GM18505 (cell line): Measurements from ENCODE around the gene BLTP1.
"Not testable (repeated sequence)": the region's sequence is repeated elsewhere in the genome, so short reads cannot be mapped to it uniquely, and the experiment has no call there.

ENCODE experiments used
- ATAC-seq: cut with Tn5 transposase; IDR thresholded peaks from one replicate; pipeline ENCODE4 v1.9.1; 2021; ENCODE audit not compliant: unreplicated experiment
- POLR2A ChIP-seq: IDR thresholded peaks from 4 replicates; pipeline ENCODE4 v1.6.1; 2011; ENCODE audit warnings: borderline replicate concordance; ENCODE audit not compliant: insufficient read depth, insufficient read length; ENCODE audit errors: extremely low read depth

The BLTP1 gene

GRCh38 chr4:122151982-122152710 is at the start of gene BLTP1:
TSS of gene BLTP1 (plus strand) at chr4:122152331. CDS start at chr4:122170648, 18,317 bp downstream.
- ATAC-seq: peak; percentile 98
- TF ChIP-seq POLR2A: peak; percentile 83

- no peak for ATAC-seq
- TF ChIP-seq POLR2A: no peak
Measured at GRCh38 chr4:122104184-122104583, 47.9 kb upstream of the BLTP1 start.

- TF ChIP-seq POLR2A: no peak
Measured at GRCh38 chr4:122107680-122108079, 44.5 kb upstream of the BLTP1 start.

GRCh38 chr4:122110304-122110703 is 41.8 kb upstream of the BLTP1 start:
- not testable (repeated sequence) for ATAC-seq

More at GRCh38 chr4:122107680-122108079, 44.5 kb upstream of the BLTP1 start:
- no peak for ATAC-seq

- ATAC-seq: no peak
- no peak for TF ChIP-seq POLR2A
Measured at GRCh38 chr4:122117743-122118142, 34.4 kb upstream of the BLTP1 start.

- no peak for TF ChIP-seq POLR2A
- ATAC-seq: no peak
Measured at GRCh38 chr4:122118243-122118642, 33.9 kb upstream of the BLTP1 start.

- no peak for ATAC-seq
- no peak for TF ChIP-seq POLR2A
Measured at GRCh38 chr4:122119739-122120138, 32.4 kb upstream of the BLTP1 start.

GRCh38 chr4:122121593-122121992 is 30.5 kb upstream of the BLTP1 start:
- no peak for ATAC-seq
- TF ChIP-seq POLR2A: no peak

- TF ChIP-seq POLR2A: no peak
- no peak for ATAC-seq
Measured at GRCh38 chr4:122122083-122122482, 30.0 kb upstream of the BLTP1 start.

- TF ChIP-seq POLR2A: no peak
- ATAC-seq: no peak
Measured at GRCh38 chr4:122129061-122129460, 23.1 kb upstream of the BLTP1 start.

GRCh38 chr4:122131562-122132157 is 20.5 kb upstream of the BLTP1 start:
- no peak for ATAC-seq
- TF ChIP-seq POLR2A: no peak

- ATAC-seq: no peak
Measured at GRCh38 chr4:122132891-122133290, 19.2 kb upstream of the BLTP1 start.

GRCh38 chr4:122139139-122139538 is 13.0 kb upstream of the BLTP1 start:
- ATAC-seq: no peak
- TF ChIP-seq POLR2A: no peak

More at GRCh38 chr4:122132891-122133290, 19.2 kb upstream of the BLTP1 start:
- TF ChIP-seq POLR2A: no peak

- no peak for ATAC-seq
- no peak for TF ChIP-seq POLR2A
Measured at GRCh38 chr4:122140834-122141233, 11.3 kb upstream of the BLTP1 start.

- ATAC-seq: no peak
- TF ChIP-seq POLR2A: no peak
Measured at GRCh38 chr4:122142687-122143086, 9.4 kb upstream of the BLTP1 start.

GRCh38 chr4:122146652-122147051 is 5.5 kb upstream of the BLTP1 start:
- no peak for TF ChIP-seq POLR2A
- no peak for ATAC-seq
